Measurements from ENCODE around the gene PEMT. TPM values are rescaled to one million over a fixed set of nuclear protein-coding genes. Genes with fewer than 3 reads are reported as not detected.

Gene PEMT
- total RNA-seq, 1 experiment from 2014 or later, result 25.6 TPM

DNA sequence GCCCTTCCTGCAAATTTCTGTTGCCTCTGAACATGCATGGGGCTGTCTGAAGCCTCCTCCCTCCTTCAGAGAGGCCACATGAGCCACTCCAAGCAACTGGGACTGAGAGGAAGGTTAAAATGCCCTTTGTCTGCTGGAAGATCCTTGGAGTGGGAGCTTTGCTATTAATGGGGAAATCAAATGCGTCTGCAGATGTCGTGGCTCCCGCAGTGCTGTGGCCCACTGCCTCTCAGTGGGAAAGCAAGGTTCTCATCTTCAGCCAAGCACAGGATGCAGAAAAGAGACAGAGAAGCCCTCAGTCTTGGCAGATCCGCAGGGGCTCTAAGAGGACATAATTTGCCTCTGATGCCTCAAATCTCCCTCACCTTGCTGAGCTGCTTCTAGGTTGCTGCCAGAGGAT, 34.8 kb downstream of the PEMT start:
- Mint-ChIP-seq H3K4me3 (ENCODE audit: low read depth, unreplicated experiment) (no peak overlapping the region), H3K36me3 (ENCODE audit: insufficient read depth, unreplicated experiment) (no peaks in the 10 kb centered on the region), H3K4me1 (ENCODE audit: low read depth, unreplicated experiment) (no peaks in the 10 kb centered on the region), H3K27me3 (ENCODE audit: unreplicated experiment) (no peaks in the 10 kb centered on the region), H3K9me3 (ENCODE audit: low read depth, unreplicated experiment) (no peaks in the 10 kb centered on the region), H3K27ac (ENCODE audit: unreplicated experiment) (no peak overlapping the region)
- CTCF ChIA-PET, result no interaction called here
- intact Hi-C loops (cut with micrococcal nuclease; ENCODE audit: unreplicated experiment), result no loop called here
- TF ChIP-seq, protein P1, sequence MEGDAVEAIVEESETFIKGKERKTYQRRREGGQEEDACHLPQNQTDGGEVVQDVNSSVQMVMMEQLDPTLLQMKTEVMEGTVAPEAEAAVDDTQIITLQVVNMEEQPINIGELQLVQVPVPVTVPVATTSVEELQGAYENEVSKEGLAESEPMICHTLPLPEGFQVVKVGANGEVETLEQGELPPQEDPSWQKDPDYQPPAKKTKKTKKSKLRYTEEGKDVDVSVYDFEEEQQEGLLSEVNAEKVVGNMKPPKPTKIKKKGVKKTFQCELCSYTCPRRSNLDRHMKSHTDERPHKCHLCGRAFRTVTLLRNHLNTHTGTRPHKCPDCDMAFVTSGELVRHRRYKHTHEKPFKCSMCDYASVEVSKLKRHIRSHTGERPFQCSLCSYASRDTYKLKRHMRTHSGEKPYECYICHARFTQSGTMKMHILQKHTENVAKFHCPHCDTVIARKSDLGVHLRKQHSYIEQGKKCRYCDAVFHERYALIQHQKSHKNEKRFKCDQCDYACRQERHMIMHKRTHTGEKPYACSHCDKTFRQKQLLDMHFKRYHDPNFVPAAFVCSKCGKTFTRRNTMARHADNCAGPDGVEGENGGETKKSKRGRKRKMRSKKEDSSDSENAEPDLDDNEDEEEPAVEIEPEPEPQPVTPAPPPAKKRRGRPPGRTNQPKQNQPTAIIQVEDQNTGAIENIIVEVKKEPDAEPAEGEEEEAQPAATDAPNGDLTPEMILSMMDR (IDR thresholded peaks at IDR 0.05; ENCODE audit: unreplicated experiment), result no peak
- no peak for DNase-seq
- BruUV-seq (replicated peaks), result no TSS peak

DNA sequence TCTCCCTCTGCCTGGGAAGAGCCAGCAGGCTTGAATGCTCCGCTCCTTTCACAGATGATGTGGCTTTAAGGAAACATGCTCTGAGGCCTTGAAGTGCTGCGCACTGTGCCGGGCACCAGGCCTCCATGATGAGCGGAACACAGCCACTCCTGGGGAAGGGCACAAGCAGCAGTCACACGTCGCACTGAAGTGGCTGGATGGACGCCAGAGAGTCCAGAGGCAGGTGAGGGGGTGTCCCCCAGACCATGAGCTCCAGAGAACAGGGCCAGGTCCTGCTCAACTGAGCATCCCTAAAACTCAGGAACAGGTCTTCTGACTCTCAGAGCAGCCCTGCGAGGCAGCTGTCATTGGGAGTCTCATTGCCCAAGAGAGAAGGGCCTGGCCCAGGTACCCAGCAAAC, 35.6 kb downstream of the PEMT start:
- H3K27me3 Mint-ChIP-seq (ENCODE audit: unreplicated experiment), result no peaks in the 10 kb centered on the region
- H3K4me1 Mint-ChIP-seq (ENCODE audit: low read depth, unreplicated experiment), result no peaks in the 10 kb centered on the region
- BruUV-seq (replicated peaks), result no TSS peak
- TF ChIP-seq, protein P1 (IDR thresholded peaks at IDR 0.05; ENCODE audit: unreplicated experiment), result no peak
- H3K4me3 Mint-ChIP-seq (ENCODE audit: low read depth, unreplicated experiment), result no peak overlapping the region
- no peaks in the 10 kb centered on the region for H3K36me3 Mint-ChIP-seq (ENCODE audit: insufficient read depth, unreplicated experiment)
- no peaks in the 10 kb centered on the region for H3K9me3 Mint-ChIP-seq (ENCODE audit: low read depth, unreplicated experiment)
- intact Hi-C loops (cut with micrococcal nuclease; ENCODE audit: unreplicated experiment), result no loop called here
- CTCF ChIA-PET, result no interaction called here
- no peak overlapping the region for H3K27ac Mint-ChIP-seq (ENCODE audit: unreplicated experiment)
- DNase-seq, result no peak

DNA sequence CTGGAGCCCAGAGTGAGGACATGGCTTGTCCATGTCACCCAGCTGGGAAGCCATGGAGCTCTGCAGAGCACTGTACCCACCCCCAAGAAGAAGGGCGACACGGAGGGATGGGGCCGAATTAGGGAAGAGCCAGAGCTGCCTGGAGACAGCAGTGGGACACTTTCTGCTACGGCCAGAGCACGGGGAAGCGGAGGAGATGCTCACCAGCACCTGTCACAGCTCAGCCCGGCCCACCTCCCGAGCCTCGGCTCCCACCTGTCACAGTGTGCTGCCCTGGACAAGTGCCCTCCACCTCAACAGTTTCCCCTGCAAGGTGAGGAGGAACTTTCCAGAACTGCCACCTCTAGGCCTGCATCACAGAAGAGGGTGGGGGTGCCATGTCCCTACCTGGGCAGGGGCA, 36.4 kb downstream of the PEMT start:
- TF ChIP-seq, protein P1 (IDR thresholded peaks at IDR 0.05; ENCODE audit: unreplicated experiment), result no peak
- H3K4me3 Mint-ChIP-seq (ENCODE audit: low read depth, unreplicated experiment), result no peak overlapping the region
- H3K27ac Mint-ChIP-seq (ENCODE audit: unreplicated experiment), result no peak overlapping the region
- H3K27me3 Mint-ChIP-seq (ENCODE audit: unreplicated experiment), result no peaks in the 10 kb centered on the region
- CTCF ChIA-PET, result no interaction called here
- BruUV-seq (replicated peaks), result no TSS peak
- H3K4me1 Mint-ChIP-seq (ENCODE audit: low read depth, unreplicated experiment), result no peaks in the 10 kb centered on the region
- DNase-seq, result no peak
- intact Hi-C loops (cut with micrococcal nuclease; ENCODE audit: unreplicated experiment), result no loop called here
- no peaks in the 10 kb centered on the region for H3K9me3 Mint-ChIP-seq (ENCODE audit: low read depth, unreplicated experiment)
- no peaks in the 10 kb centered on the region for H3K36me3 Mint-ChIP-seq (ENCODE audit: insufficient read depth, unreplicated experiment)

DNA sequence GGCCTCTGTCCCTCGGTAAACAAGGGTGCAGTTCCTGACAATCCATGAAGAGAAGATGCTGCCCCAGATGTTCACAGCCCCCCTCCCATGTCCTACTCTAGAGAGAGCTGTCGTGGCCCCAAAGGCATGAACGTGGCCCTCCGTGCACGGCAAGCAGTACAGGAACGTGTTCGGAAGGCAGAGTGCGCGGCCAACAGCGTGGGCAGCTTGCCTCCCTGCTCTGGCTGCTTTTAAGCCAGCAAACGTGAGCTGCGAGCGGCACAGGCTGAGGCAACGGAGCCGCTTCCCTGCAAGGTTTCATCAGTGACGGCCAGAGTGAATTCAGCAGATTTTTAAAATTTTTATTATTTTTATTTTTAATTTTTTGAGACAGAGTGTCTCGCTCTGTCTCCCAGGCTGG, 37.2 kb downstream of the PEMT start:
- CTCF ChIA-PET, result no interaction called here
- intact Hi-C loops (cut with micrococcal nuclease; ENCODE audit: unreplicated experiment), result no loop called here

More for the DNA sequence above, 37.2 kb downstream of the PEMT start:
- Mint-ChIP-seq H3K4me1 (ENCODE audit: low read depth, unreplicated experiment) (no peaks in the 10 kb centered on the region), H3K36me3 (ENCODE audit: insufficient read depth, unreplicated experiment) (no peaks in the 10 kb centered on the region), H3K27me3 (ENCODE audit: unreplicated experiment) (no peaks in the 10 kb centered on the region), H3K9me3 (ENCODE audit: low read depth, unreplicated experiment) (no peaks in the 10 kb centered on the region), H3K27ac (ENCODE audit: unreplicated experiment) (no peak overlapping the region), H3K4me3 (ENCODE audit: low read depth, unreplicated experiment) (no peak overlapping the region)
- TF ChIP-seq, protein P1 (IDR thresholded peaks at IDR 0.05; ENCODE audit: unreplicated experiment), result no peak
- no TSS peak for BruUV-seq (replicated peaks)
- no peak for DNase-seq

Data from Calu3 (cell line).